Activated CD8-positive, alpha-beta memory T cell treated with anti-CD3 and anti-CD28 coated beads, Interleukin-2, amount 50 U/mL, for 1 hour (primary cell): ENCODE measurements around the gene MBD3L3.
"Not testable (repeated sequence)": the region's sequence is repeated elsewhere in the genome, so short reads cannot be mapped to it uniquely, and the experiment has no call there.

Source experiments
- DNase-seq: peaks from one replicate; pipeline ENCODE4 v3.0.0-alpha.2; 2020; ENCODE audit errors: extremely low read depth

Gene MBD3L3

DNA sequence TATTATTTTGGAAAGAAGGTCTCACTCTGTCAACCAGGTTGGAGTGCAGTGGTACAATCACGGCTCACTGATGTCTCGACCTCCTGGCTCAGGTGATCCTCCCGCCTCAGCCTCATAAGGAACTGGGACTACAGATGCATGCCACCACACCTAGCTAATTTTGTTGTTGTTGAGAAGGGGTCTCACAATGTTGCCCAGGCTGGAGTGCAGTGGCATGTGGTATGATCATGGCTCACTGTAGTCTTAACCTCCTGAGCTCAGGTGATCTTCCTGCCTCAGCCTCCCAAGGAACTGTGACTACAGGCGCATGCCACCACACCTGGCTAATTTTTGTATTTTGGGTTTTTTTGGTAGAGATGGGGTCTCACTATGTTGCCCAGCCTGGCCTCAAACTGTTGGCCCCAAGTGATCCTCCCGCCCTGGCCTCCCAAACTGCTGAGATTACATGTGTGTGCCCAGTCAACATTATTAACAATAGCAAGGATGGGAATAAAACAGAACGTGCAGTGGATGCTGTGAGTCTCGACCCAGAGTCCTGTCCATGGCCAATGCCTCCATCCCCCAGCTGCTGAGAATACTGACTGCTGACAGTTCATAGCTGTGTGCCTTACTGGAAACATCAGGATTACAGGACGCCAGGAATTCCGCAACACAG, 5.4 kb upstream of the MBD3L3 start:
- no peak for DNase-seq

- DNase-seq, result no peak
Measured at GRCh38 chr19:7063339-7063738, 4.9 kb upstream of the MBD3L3 start.

DNA sequence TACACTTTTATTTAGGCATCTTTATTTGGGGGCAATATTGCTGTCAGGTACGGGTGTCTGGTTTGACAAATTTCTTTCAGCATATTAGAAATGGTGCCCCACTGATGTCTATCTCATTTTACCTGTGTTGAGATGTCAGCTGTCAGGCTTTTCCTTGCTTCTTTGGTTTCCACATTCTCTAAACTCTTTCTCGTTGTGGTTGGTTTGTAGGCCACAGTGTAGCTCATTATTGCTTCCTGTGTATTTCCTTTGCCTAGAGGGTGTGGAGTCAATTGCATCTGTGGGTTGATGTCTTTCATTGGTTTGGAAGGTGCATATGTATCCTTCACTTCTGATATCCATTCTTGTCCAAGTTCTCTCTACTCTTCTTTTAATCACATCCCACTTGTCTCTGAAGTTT, 1.5 kb upstream of the MBD3L3 start:
- not testable (repeated sequence) for DNase-seq

DNA sequence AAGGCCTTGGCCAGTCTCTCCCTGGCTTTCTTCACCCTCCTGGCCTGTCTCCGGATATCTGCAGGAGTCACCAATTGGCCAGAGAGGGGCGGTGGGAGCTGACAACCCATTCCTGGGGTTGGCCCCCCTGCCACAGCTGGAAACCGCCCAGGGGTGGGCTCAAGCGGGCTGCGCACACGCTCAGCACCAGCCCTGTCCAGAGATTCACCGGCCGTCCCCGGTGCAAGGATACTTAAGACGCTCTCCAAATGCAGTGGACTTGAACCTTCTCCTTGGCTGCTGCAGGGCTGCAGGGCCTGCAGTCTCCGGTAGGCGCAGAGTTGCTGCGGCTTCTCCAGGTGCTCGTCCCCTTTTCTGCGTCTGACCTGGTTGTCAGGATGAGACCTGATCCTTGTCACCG, 2.1 kb downstream of the MBD3L3 start:
- DNase-seq, result not testable (repeated sequence)

- DNase-seq, result not testable (repeated sequence)
Measured at GRCh38 chr19:7055679-7056078, 2.8 kb downstream of the MBD3L3 start.

DNA sequence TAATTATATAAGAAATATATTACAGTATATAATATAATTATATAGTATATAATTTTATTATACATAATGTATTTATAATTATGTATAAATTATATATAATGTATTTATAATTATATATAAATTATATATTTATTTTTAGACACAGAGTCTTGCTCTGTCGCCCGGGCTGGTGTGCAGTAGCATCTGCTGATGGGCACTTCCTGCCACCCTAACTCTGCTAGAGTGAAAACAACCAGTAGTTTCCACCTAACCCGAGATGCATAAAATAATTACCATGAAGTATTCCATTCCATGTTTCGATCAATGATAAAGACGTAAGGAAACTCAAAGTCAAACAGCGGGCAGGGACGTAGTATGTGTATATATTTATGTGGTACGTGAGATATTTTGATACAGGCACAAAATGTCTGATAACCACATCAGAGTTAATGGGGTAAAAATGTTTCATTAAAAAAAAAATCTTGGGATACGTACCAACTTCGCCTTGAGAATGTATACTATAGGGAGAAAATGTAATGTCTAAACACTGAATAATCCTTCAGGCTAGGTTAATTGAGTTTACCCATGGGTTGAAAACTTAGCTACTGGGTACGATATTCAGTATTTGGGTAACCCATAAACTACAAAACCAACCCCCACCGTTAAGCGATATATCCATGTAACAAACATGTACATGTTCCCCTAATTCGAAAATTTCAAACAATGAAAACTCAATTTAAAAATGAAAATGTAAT, 3.7 kb downstream of the MBD3L3 start:
- not testable (repeated sequence) for DNase-seq

DNA sequence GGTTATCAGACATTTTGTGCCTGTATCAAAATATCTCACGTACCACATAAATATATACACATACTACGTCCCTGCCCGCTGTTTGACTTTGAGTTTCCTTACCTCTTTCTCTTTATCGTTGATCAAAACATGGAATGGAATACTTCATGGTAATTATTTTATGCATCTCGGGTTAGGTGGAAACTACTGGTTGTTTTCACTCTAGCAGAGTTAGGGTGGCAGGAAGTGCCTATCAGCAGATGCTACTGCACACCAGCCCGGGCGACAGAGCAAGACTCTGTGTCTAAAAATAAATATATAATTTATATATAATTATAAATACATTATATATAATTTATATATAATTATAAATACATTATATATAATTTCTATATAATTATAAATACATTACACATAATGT, 5.6 kb downstream of the MBD3L3 start:
- not testable (repeated sequence) for DNase-seq

- not testable (repeated sequence) for DNase-seq
Measured at GRCh38 chr19:7051421-7051820, 7.1 kb downstream of the MBD3L3 start.

- DNase-seq, result not testable (repeated sequence)
Measured at GRCh38 chr19:7049021-7049420, 9.5 kb downstream of the MBD3L3 start, which contains the start of gene MBD3L2. TSS of gene MBD3L2 (plus strand) at chr19:7049321. CDS start at chr19:7049374, 53 bp downstream.

DNA sequence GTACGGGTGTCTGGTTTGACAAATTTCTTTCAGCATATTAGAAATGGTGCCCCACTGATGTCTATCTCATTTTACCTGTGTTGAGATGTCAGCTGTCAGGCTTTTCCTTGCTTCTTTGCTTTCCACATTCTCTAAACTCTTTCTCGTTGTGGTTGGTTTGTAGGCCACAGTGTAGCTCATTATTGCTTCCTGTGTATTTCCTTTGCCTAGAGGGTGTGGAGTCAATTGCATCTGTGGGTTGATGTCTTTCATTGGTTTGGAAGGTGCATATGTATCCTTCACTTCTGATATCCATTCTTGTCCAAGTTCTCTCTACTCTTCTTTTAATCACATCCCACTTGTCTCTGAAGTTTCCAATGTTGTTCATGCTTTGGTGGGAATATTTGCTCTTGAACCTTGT, 16.9 kb downstream of the MBD3L3 start:
- DNase-seq, result not testable (repeated sequence)

- not testable (repeated sequence) for DNase-seq
Measured at GRCh38 chr19:7040079-7040478, 18.4 kb downstream of the MBD3L3 start, which contains the start of gene MBD3L4. TSS of gene MBD3L4 (minus strand) at chr19:7040179. CDS start at chr19:7040144, 35 bp downstream.

DNA sequence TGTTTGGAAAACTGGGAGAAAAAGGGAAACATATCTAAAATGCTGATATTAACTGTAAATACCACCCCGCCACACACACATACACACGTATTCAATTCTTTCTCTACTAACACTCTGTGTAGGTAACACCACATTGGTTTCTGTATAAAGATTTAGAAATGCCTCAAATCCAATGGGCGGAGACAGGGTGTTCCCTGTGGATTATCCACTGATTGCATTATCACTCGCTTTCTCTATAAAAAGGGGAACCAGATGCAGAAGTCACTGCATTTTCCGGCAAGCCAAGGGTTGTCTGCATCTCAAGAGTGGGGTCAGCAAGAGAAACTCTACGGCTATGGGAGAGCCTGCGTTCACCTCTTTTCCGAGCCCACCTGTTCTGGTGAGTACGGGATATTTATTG, 28.2 kb downstream of the MBD3L3 start, which contains the start of gene MBD3L5:
Gene MBD3L5 (plus strand): TSS at position 301 of the 400 bp plus-strand sequence. CDS start 34 bp downstream, at position 335.
- not testable (repeated sequence) for DNase-seq

DNA sequence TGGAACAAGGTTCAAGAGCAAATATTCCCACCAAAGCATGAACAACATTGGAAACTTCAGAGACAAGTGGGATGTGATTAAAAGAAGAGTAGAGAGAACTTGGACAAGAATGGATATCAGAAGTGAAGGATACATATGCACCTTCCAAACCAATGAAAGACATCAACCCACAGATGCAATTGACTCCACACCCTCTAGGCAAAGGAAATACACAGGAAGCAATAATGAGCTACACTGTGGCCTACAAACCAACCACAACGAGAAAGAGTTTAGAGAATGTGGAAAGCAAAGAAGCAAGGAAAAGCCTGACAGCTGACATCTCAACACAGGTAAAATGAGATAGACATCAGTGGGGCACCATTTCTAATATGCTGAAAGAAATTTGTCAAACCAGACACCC, 29.7 kb downstream of the MBD3L3 start:
- not testable (repeated sequence) for DNase-seq

- not testable (repeated sequence) for DNase-seq
Measured at GRCh38 chr19:7021331-7021730, 37.1 kb downstream of the MBD3L3 start, which contains the start of gene MBD3L2B. TSS of gene MBD3L2B (minus strand) at chr19:7021431. CDS start at chr19:7021397, 34 bp downstream.

- DNase-seq, result no peak
Measured at GRCh38 chr19:7018828-7019227, 39.6 kb downstream of the MBD3L3 start.

DNA sequence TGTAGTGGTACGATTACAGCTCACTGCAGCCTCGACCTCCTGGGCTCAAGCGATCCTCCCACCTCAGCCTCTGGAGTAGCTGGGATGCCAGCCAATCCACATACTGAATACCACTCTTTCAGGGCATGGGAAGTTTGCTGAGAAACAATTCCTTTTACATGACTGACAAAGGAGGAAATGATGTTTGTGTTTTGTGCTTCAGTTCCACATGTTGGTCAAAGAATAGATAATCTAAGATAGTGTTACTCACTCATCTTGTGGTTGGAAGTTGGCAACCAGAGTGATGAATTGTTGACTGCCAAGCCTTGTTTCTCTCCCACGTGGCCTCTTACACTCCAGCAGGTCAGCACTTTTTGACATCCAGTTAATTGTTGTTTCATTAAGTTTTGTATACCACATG, 44.8 kb downstream of the MBD3L3 start:
- no peak for DNase-seq

- no peak for DNase-seq
Measured at GRCh38 chr19:7010722-7011593, 47.5 kb downstream of the MBD3L3 start.

DNA sequence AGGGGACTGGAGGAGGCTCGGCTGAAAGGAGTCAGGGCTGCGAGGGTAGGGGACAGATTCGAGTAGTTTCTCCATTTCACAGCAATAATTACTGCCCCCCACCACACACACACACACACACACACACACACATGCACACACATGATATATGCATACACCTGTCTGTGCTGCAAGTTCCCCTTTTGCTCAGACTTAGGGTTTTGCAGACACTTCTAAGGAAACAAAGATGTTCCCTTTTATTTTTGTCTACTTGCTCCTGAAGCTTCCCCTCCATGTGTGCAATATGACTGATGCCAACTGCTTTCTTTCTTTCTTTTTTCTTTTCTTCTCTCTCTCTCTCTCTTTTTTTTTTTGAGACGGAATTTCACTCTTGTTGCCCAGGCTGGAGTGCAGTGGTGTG, 50.6 kb downstream of the MBD3L3 start:
- no peak for DNase-seq
